Bronchial epithelial cell (primary cell): ENCODE data around the gene MIOX. TPM values are rescaled to one million over a fixed set of nuclear protein-coding genes. Genes with fewer than 3 reads are reported as not detected.
A peak's percentile ranks its signal among the peaks of the same experiment; 100 is the strongest.

Experiments used
- DNase-seq: peaks from one replicate; pipeline ENCODE4 v3.0.0-alpha.2; 2010; ENCODE audit warnings: low read depth
- FAIRE-seq: peaks from 2 replicates; lab custom pipeline; 2011; peaks lifted over from hg19 to GRCh38; lab: Jason Lieb, UNC
- H3K27me3 ChIP-seq: 2 replicates; pipeline ENCODE4 v1.5.1; 2011; ENCODE audit warnings: low read length; ENCODE audit not compliant: control insufficient read depth, insufficient read depth
- H3K36me3 ChIP-seq: 2 replicates; pipeline ENCODE4 v1.5.1; 2011; ENCODE audit warnings: low read length; ENCODE audit not compliant: control insufficient read depth, insufficient read depth
- H3K4me3 ChIP-seq: 2 replicates; pipeline ENCODE4 v1.5.1; 2011; ENCODE audit warnings: mild to moderate bottlenecking, low read depth, low read length, control low read depth
- total RNA-seq: library from RNA; depleted of rRNA; stranded (reverse); fragments of >200 nt; gene quantifications from 2 replicates; pipeline ENCODE4 v1.2.1, GENCODE V29; 2014
- TF ChIP-seq, protein P1 (sequence below): IDR thresholded peaks from 2 replicates; pipeline ENCODE4 v1.5.1; 2011; ENCODE audit warnings: mild to moderate bottlenecking, moderate library complexity, low read length, control low read depth, inconsistent platforms; ENCODE audit not compliant: insufficient read depth, severe bottlenecking

The MIOX gene
- total RNA-seq, 1 donor from 2014 or later: not detected

DNA sequence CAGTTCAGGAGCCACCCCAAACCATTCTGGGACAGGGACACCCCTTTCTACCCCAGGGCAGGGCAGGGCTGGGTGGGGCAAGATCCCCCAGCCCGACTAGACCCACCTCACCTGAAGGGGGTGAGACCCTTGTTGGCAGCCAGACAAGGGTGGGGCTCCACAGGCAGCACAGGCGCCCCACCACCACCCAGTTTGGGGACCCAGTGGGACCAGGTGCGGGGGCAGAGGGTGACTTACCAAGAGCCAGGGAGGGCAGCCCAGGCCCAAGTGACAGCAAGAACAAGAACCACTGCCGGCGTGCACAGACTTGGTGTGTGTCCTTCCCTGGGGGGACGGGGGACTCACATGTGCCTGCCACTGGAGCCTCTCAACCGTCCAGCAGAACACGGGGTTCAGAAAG is 3.1 kb upstream of the MIOX start:
- Histone ChIP-seq H3K4me3 (no peak overlapping the region), H3K27me3 (peaks cover 4% of the 10 kb centered on the region), H3K36me3 (peaks cover 6% of the 10 kb centered on the region)
- DNase-seq (no peak), FAIRE-seq (no peak)
- TF ChIP-seq, protein P1, sequence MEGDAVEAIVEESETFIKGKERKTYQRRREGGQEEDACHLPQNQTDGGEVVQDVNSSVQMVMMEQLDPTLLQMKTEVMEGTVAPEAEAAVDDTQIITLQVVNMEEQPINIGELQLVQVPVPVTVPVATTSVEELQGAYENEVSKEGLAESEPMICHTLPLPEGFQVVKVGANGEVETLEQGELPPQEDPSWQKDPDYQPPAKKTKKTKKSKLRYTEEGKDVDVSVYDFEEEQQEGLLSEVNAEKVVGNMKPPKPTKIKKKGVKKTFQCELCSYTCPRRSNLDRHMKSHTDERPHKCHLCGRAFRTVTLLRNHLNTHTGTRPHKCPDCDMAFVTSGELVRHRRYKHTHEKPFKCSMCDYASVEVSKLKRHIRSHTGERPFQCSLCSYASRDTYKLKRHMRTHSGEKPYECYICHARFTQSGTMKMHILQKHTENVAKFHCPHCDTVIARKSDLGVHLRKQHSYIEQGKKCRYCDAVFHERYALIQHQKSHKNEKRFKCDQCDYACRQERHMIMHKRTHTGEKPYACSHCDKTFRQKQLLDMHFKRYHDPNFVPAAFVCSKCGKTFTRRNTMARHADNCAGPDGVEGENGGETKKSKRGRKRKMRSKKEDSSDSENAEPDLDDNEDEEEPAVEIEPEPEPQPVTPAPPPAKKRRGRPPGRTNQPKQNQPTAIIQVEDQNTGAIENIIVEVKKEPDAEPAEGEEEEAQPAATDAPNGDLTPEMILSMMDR: no peak

DNA sequence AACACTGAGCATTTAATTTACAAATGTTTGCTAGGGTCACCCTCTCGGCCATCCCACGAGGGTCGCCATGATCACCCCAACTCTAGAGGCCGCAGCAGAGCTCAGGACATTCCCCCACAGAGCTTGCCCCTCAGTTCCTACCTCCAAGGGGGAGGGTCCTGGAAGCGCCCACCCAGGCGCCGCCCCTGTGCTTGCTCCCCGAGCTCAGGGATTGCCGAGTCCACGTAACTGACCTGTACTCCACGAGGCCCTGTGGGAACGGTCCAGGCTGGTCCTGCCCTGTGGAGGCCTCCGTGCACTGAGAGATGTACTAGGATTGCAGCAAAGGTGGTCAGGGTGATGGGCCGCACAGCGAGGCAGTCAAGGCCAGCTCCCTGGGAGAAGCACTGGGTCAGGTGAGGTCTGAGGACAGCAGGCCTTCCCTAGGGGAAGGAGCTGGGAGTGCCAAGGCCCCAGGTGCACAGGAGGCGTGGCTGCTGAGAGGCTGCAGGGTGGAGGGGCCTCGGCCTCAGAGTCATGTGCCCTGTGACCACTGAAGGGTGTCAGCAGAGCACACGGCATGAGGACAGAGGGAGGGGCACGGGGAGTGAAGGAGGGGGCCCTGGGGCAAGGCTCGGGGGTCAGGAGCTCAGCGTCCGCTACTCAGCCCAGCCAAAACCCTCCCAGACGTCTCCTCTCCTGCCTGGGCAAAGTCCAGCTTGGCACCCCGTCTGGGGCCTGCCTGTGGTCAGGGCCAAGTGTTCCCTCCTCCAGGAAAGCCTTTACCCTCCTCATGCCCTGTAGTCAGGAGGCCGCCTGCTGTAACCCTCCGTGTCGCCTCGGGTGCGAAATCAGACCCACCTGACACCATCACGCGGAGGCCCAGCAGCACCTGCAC is 2.4 kb upstream of the MIOX start:
- Histone ChIP-seq H3K27me3 (peaks cover 4% of the 10 kb centered on the region), H3K4me3 (no peak overlapping the region), H3K36me3 (peaks cover 6% of the 10 kb centered on the region)
- DNase-seq (no peak), FAIRE-seq (no peak)
- TF ChIP-seq, protein P1: no peak

DNA sequence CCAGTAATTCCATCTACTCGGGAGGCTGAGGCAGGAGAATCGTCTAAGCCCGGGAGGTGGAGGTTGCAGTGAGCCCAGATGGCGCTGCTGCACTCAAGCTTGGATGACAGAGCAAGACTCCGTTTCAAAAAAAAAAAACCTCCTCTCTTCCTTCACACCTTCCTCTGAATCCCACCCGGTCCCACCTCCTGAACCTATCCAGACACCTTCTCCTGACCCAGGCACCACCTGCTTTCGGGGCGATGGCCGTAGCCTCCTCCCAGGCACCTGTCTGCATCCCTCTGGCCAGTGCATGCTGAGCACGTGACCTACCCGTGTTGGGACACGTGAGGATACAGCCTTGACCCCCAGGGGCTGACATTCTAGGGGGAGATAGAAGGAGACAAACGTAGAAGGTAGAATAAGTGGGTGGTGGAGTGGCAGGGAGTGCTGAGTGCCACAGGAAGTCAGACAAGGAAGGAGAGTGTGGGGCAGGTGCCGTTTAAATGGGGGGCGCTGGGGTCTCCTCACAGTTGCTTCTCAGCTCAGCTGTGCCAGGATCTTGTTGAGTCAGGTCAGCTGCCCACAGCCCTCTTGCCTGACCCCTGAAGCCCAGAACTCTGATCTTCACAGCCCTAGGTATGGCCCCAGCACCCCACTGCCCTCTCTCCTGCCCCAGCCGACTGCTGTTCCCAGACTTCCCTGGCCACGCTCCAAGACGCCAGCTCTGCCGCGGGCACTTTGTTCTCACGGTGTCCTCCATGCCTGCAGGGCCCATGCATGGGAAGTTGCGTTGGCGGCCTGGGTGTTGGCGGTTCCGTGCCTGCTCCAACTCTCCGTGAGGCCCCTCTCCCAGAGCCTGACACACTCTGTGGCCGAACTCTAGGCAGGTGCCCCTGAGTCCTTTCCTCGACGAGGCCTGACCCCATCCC is 1.2 kb upstream of the MIOX start:
- Histone ChIP-seq H3K4me3 (no peak overlapping the region), H3K36me3 (peaks cover 6% of the 10 kb centered on the region), H3K27me3 (peaks cover 4% of the 10 kb centered on the region)
- TF ChIP-seq, protein P1: peak; percentile 13
- DNase-seq: no peak
- no peak for FAIRE-seq

DNA sequence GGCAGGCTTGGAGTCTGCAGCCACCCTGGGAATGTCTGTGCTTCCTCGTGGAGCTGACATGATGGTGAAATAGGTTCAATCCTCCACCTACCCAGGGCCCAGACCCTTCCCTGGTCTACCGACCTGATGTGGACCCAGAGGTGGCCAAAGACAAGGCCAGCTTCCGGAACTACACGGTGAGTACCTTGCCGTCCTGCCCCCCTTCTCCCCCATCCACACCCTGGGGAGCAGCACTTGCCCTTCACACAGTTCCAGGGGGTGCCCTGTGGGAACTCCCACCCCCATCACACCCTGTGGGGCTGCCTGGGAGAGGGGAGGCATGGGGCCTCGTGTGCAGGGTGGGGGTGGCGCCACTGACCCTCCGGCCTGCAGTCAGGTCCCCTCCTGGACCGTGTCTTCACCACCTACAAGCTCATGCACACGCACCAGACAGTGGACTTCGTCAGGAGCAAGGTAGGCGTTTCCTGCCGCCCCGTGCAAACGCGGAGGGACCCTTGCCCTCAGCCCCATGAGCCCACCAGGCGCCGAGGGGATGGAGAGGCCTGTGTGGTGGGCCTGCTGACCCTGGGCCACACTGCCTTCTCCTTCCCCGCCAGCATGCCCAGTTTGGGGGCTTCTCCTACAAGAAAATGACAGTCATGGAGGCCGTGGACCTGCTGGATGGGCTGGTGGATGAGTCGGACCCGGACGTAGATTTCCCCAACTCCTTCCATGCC is 789 bp downstream of the MIOX start:
- H3K36me3 ChIP-seq: peaks cover 6% of the 10 kb centered on the region
- TF ChIP-seq, protein P1: no peak
- no peak for DNase-seq
- H3K4me3 ChIP-seq: no peak overlapping the region
- peaks cover 4% of the 10 kb centered on the region for H3K27me3 ChIP-seq
- no peak for FAIRE-seq

DNA sequence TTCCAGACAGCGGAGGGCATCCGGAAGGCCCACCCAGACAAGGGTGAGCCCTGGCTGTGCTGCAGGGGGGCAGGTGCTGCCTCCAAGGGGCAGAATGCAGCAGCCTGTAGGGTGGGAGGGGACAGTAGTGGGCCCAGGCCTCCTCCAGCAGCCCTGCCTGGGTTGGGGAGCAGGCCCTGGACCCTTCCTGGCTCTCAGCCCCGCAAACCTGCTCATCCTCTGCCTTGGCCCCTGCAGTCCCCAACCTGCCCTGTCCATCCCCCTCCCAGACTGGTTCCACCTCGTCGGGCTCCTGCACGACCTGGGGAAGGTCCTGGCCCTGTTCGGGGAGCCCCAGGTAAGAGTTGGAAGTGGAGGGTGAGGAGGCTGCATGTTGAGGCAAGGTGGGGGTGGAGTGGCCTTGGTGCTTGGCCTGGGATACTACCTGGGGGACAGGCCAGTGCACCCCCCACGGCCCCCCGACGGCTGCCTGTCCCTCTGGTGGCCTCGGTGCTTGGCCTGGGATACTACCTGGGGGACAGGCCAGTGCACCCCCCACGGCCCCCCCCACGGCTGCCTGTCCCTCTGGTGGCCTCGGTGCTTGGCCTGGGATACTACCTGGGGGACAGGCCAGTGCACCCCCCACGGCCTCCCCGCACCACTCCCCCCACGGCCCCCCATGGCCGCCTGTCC is 1.5 kb downstream of the MIOX start:
- H3K36me3 ChIP-seq: peaks cover 1% of the 10 kb centered on the region
- DNase-seq (no peak), FAIRE-seq (no peak)
- no peak overlapping the region for H3K4me3 ChIP-seq
- TF ChIP-seq, protein P1: no peak
- peaks cover 4% of the 10 kb centered on the region for H3K27me3 ChIP-seq
